Measurements from ENCODE around the gene GLIPR1L1.
A peak's percentile ranks its signal among the peaks of the same experiment; 100 is the strongest.

The GLIPR1L1 gene

GRCh38 chr12:75329918-75330826, 4.3 kb upstream of the GLIPR1L1 start, which contains the start of gene CAPS2 (continued):
- TF ChIP-seq ZNF10 (tag by site-specific recombination; IDR thresholded peaks at IDR 0.05) (peak; percentile 94), ZNF843 (tag by site-specific recombination; IDR thresholded peaks at IDR 0.05) (no peak), KLF8 (tag by site-specific recombination; IDR thresholded peaks at IDR 0.05) (peak; percentile 28; the same call in 1 of the 2 replicates), PRDM1 (tag by site-specific recombination; IDR thresholded peaks at IDR 0.05) (0 out of 2 replicates have a peak, but pooled peaks have one; percentile 13), ZNF398 (tag by site-specific recombination; IDR thresholded peaks at IDR 0.05) (no peak), MYNN (tag by site-specific recombination; IDR thresholded peaks at IDR 0.05; ENCODE audit: borderline replicate concordance) (0 out of 2 replicates have a peak, but pooled peaks have one; percentile 47), ZNF335 (tag by site-specific recombination; conservative IDR thresholded peaks at IDR 0.05) (peak; percentile 71), ZNF664 (tag by site-specific recombination; IDR thresholded peaks at IDR 0.05) (no peak), ZNF324 (tag by site-specific recombination; IDR thresholded peaks at IDR 0.05) (peak; percentile 65; the same call in 1 of the 2 replicates), ZNF837 (tag by site-specific recombination; IDR thresholded peaks at IDR 0.05) (no peak), ZNF596 (tag by site-specific recombination; IDR thresholded peaks at IDR 0.05) (no peak), ZNF530 (tag by site-specific recombination; IDR thresholded peaks at IDR 0.05; ENCODE audit: low read depth) (no peak), ZNF561 (tag by site-specific recombination; IDR thresholded peaks at IDR 0.05; ENCODE audit: borderline replicate concordance) (peak; percentile 61; the same call in 1 of the 2 replicates), PATZ1 (tag by site-specific recombination; IDR thresholded peaks at IDR 0.05) (peak; percentile 40; the same call in 1 of the 2 replicates), ZNF24 (tag by site-specific recombination; IDR thresholded peaks at IDR 0.05) (peak; percentile 61; the same call in 1 of the 2 replicates), ZNF26 (tag by site-specific recombination; IDR thresholded peaks at IDR 0.05) (no peak), OSR2 (tag by site-specific recombination; IDR thresholded peaks at IDR 0.05) (0 out of 2 replicates have a peak, but pooled peaks have one; percentile 31), ZBTB26 (tag by site-specific recombination; optimal IDR thresholded peaks at IDR 0.05) (peak; percentile 40), SCRT2 (tag by site-specific recombination; IDR thresholded peaks at IDR 0.05) (peak; percentile 94), ZBTB8A (tag by site-specific recombination; IDR thresholded peaks at IDR 0.05) (peak; percentile 87), YY2 (tag by site-specific recombination; IDR thresholded peaks at IDR 0.05) (no peak), ZNF624 (tag by site-specific recombination; IDR thresholded peaks at IDR 0.05) (no peak), PRDM6 (tag by site-specific recombination; IDR thresholded peaks at IDR 0.05) (0 out of 2 replicates have a peak, but pooled peaks have one; percentile 19), ZNF768 (tag by site-specific recombination; IDR thresholded peaks at IDR 0.05) (0 out of 2 replicates have a peak, but pooled peaks have one; percentile 26), ZNF660 (tag by site-specific recombination; IDR thresholded peaks at IDR 0.05) (peak; percentile 95), TRIM28 (IDR thresholded peaks at IDR 0.05; ENCODE audit: borderline replicate concordance, low read length) (no peak), ZNF341 (tag by site-specific recombination; IDR thresholded peaks at IDR 0.05; ENCODE audit: low read depth) (peak; percentile 16; the same call in 1 of the 2 replicates), ZXDB (tag by site-specific recombination; IDR thresholded peaks at IDR 0.05) (peak; percentile 82), ZNF623 (tag by site-specific recombination; IDR thresholded peaks at IDR 0.05) (no peak), SP7 (tag by site-specific recombination; IDR thresholded peaks at IDR 0.05) (peak; percentile 79), SP3 (tag by site-specific recombination; IDR thresholded peaks at IDR 0.05) (0 out of 2 replicates have a peak, but pooled peaks have one; percentile 27), ZNF555 (tag by site-specific recombination; conservative IDR thresholded peaks at IDR 0.05) (no peak)
